Suppressor macrophage treated with lipopolysaccharide for 1 hour (primary cell): Measurements from ENCODE around the gene ALDH3B1.

Experiments
- DNase-seq, 3 donors: peaks; one replicate each; pipeline ENCODE4 v3.0.0-alpha.2; 2020 to 2022

Gene ALDH3B1

GRCh38 chr11:68047437-68048290 is 37.5 kb downstream of the ALDH3B1 start:
- peak in 1 of 3 donors; percentile 23 for DNase-seq

GRCh38 chr11:68048681-68049508 is 38.8 kb downstream of the ALDH3B1 start:
- DNase-seq, result no peak

GRCh38 chr11:68049509-68050370 is 39.6 kb downstream of the ALDH3B1 start:
- DNase-seq, result no peak

- DNase-seq, result no peak
Measured at GRCh38 chr11:68050371-68050841, 40.3 kb downstream of the ALDH3B1 start.

- DNase-seq, result no peak
Measured at GRCh38 chr11:68051191-68052136, 41.3 kb downstream of the ALDH3B1 start.

GRCh38 chr11:68052137-68052873 is 42.2 kb downstream of the ALDH3B1 start:
- no peak for DNase-seq

- DNase-seq, result no peak
Measured at GRCh38 chr11:68053117-68053516, 43.0 kb downstream of the ALDH3B1 start.

- no peak for DNase-seq
Measured at GRCh38 chr11:68053981-68054812, 44.1 kb downstream of the ALDH3B1 start.

- no peak for DNase-seq
Measured at GRCh38 chr11:68056317-68057285, 46.5 kb downstream of the ALDH3B1 start.

- DNase-seq, result no peak
Measured at GRCh38 chr11:68057807-68058206, 47.7 kb downstream of the ALDH3B1 start.

- peak in 1 of 3 donors; percentile 35 for DNase-seq
Measured at GRCh38 chr11:68061508-68061907, 51.4 kb downstream of the ALDH3B1 start.

GRCh38 chr11:68064926-68065325 is 54.8 kb downstream of the ALDH3B1 start:
- DNase-seq, result peak; percentile 28 to 54 (median 36)

- DNase-seq, result no peak
Measured at GRCh38 chr11:68065841-68066240, 55.7 kb downstream of the ALDH3B1 start.

- no peak for DNase-seq
Measured at GRCh38 chr11:68066742-68067141, 56.6 kb downstream of the ALDH3B1 start.

- no peak for DNase-seq
Measured at GRCh38 chr11:68067991-68068390, 57.9 kb downstream of the ALDH3B1 start.

- no peak for DNase-seq
Measured at GRCh38 chr11:68071281-68072048, 61.3 kb downstream of the ALDH3B1 start.

GRCh38 chr11:68074584-68075352 is 64.6 kb downstream of the ALDH3B1 start:
- no peak for DNase-seq
